HL-60/S4 (cell line): ENCODE measurements around the gene CILP.

Experiments used
- in situ Hi-C: fragments of 300-500 bp; cut with MboI; formaldehyde crosslinking; loops from 2 replicates; pipeline ENCODE4 v1.14.3; 2022; ENCODE audit warnings: low sequenced_read_pairs

The CILP gene

GRCh38 chr15:65223996-65224395 is 12.7 kb upstream of the CILP start:
- in situ Hi-C loops: no loop called here

- in situ Hi-C loops: no loop called here
Observed at GRCh38 chr15:65222891-65223290, 11.6 kb upstream of the CILP start.

GRCh38 chr15:65221697-65222096 is 10.4 kb upstream of the CILP start:
- in situ Hi-C loops: no loop called here

GRCh38 chr15:65219137-65219536 is 7.9 kb upstream of the CILP start:
- in situ Hi-C loops: no loop called here

- in situ Hi-C loops: no loop called here
Observed at GRCh38 chr15:65217526-65218482, 6.5 kb upstream of the CILP start.

GRCh38 chr15:65215496-65215895 is 4.2 kb upstream of the CILP start:
- in situ Hi-C loops: no loop called here

GRCh38 chr15:65214010-65214409 is 2.7 kb upstream of the CILP start:
- in situ Hi-C loops: no loop called here

- in situ Hi-C loops: no loop called here
Observed at GRCh38 chr15:65213241-65213640, 2.0 kb upstream of the CILP start.

- in situ Hi-C loops: no loop called here
Observed at GRCh38 chr15:65212097-65212496, 824 bp upstream of the CILP start.

- in situ Hi-C loops: no loop called here
Observed at GRCh38 chr15:65211482-65211982, 259 bp upstream of the CILP start.

- in situ Hi-C loops: no loop called here
Observed at GRCh38 chr15:65209701-65210643, 1.3 kb downstream of the CILP start.

GRCh38 chr15:65208647-65209046 is 2.6 kb downstream of the CILP start:
- in situ Hi-C loops: no loop called here

- in situ Hi-C loops: no loop called here
Observed at GRCh38 chr15:65207280-65207840, 3.9 kb downstream of the CILP start.

GRCh38 chr15:65206750-65207149 is 4.5 kb downstream of the CILP start:
- in situ Hi-C loops: no loop called here

- in situ Hi-C loops: no loop called here
Observed at GRCh38 chr15:65204931-65205660, 6.2 kb downstream of the CILP start.

GRCh38 chr15:65204236-65204930 is 6.9 kb downstream of the CILP start:
- in situ Hi-C loops: no loop called here

GRCh38 chr15:65201918-65202317 is 9.4 kb downstream of the CILP start:
- in situ Hi-C loops: no loop called here

GRCh38 chr15:65198571-65198970 is 12.7 kb downstream of the CILP start:
- in situ Hi-C loops: loop anchor here (5.0 to 10.0 kb wide), 2 partner anchors 56 to 79 kb away; no protein-coding TSS in a partner anchor

GRCh38 chr15:65197337-65197645 is 14.0 kb downstream of the CILP start:
- in situ Hi-C loops: loop anchor here (5.0 to 10.0 kb wide), 2 partner anchors 58 to 80 kb away; no protein-coding TSS in a partner anchor
